Panc1 (cell line): ENCODE results near the gene HLA-DQB1. TPM values are rescaled to one million over a fixed set of nuclear protein-coding genes. Genes with fewer than 3 reads are reported as not detected.

Source experiments
- ATAC-seq: fragments of 200-7000 bp; cut with Tn5 transposase; 2 replicates; pipeline ENCODE4 v1.9.1; 2020; ENCODE audit warnings: mild to moderate bottlenecking, moderate library complexity
- BruUV-seq: library from RNA; stranded (reverse); fragments of 400-500 nt; replicated peaks from 2 replicates; lab custom pipeline; 2021; lab: Mats Ljungman, UMichigan
- CTCF ChIA-PET: fragments of 300-600 bp; sonication (Branson Sonifier 250); formaldehyde crosslinking; loops from one replicate; lab custom pipeline; 2022; ENCODE audit warnings: antibody characterized with exemption; lab: Charles Lee
- POLR2A ChIA-PET: fragments of 300-600 bp; sonication (Branson Sonifier 250); formaldehyde crosslinking; loops from one replicate; lab custom pipeline; 2022; ENCODE audit warnings: antibody characterized with exemption; lab: Charles Lee
- DNase-seq: peaks from one replicate; pipeline ENCODE4 v3.0.0-alpha.2; 2010; ENCODE audit warnings: low read depth, low spot score
- H3K27ac ChIP-seq: 2 replicates; pipeline ENCODE4 v1.5.1; 2011; ENCODE audit warnings: mild to moderate bottlenecking, low read length, inconsistent platforms
- H3K27me3 ChIP-seq: fragments of 200-500 bp; sonication (Bioruptor generic); 2 replicates; pipeline ENCODE4 v1.6.0; 2014; ENCODE audit warnings: low read length, inconsistent platforms; ENCODE audit not compliant: control insufficient read depth, insufficient read depth
- H3K36me3 ChIP-seq: fragments of 200-500 bp; sonication (Bioruptor generic); 2 replicates; pipeline ENCODE4 v1.5.1; 2014; ENCODE audit warnings: inconsistent platforms, mild to moderate bottlenecking, low read length, moderate library complexity; ENCODE audit not compliant: control insufficient read depth, insufficient read depth
- H3K4me1 ChIP-seq: 2 replicates; pipeline ENCODE4 v1.5.1; 2011; ENCODE audit warnings: inconsistent platforms, mild to moderate bottlenecking, low read length, moderate library complexity; ENCODE audit not compliant: control insufficient read depth, insufficient read depth
- H3K4me3 ChIP-seq, 2 experiments: 2 replicates each; pipeline ENCODE4 v1.5.1; 2011 to 2012; ENCODE audit warnings: low read depth in 2 of 2, low read length in 2 of 2, mild to moderate bottlenecking in 2 of 2, inconsistent platforms in 1 of 2, moderate library complexity in 1 of 2
- H3K9me3 ChIP-seq: fragments of 200-500 bp; sonication (Bioruptor generic); 2 replicates; pipeline ENCODE4 v1.5.1; 2014; ENCODE audit warnings: low read depth, mild to moderate bottlenecking, inconsistent platforms, low read length, moderate library complexity; ENCODE audit not compliant: control insufficient read depth, insufficient read depth
- POLR2AphosphoS5 ChIP-seq: IDR thresholded peaks from 2 replicates; pipeline ENCODE4 v1.6.1; 2012; ENCODE audit warnings: mild to moderate bottlenecking, low read depth, low read length, moderate library complexity
- SIN3A ChIP-seq: IDR thresholded peaks from 2 replicates; pipeline ENCODE4 v1.6.1; 2012; ENCODE audit warnings: low read depth, mild to moderate bottlenecking, low read length, moderate library complexity, borderline replicate concordance; ENCODE audit not compliant: insufficient read depth
- TCF7L2 ChIP-seq: IDR thresholded peaks from 2 replicates; pipeline ENCODE4 v1.6.1; 2011; ENCODE audit warnings: mild to moderate bottlenecking, low read depth, low read length, inconsistent platforms
- in situ Hi-C: cut with HindIII; loops from 2 replicates; pipeline ENCODE4 v1.10.0; 2016; ENCODE audit warnings: low sequenced_read_pairs, low pct_unique_long_range_greater_than_20kb
- intact Hi-C: fragments of 100-400 bp; cut with micrococcal nuclease; formaldehyde crosslinking; loops from one replicate; pipeline ENCODE4 v1.10.0; 2022; ENCODE audit not compliant: unreplicated experiment
- total RNA-seq: library from RNA; stranded (reverse); gene quantifications from one replicate; pipeline ENCODE4 v1.2.1, GENCODE V29; 2021; ENCODE audit not compliant: unreplicated experiment
- TF ChIP-seq, protein P1 (sequence below): fragments of 450-650 bp; IDR thresholded peaks from 2 replicates; pipeline ENCODE4 v1.5.1; 2017; ENCODE audit warnings: mild to moderate bottlenecking
- TF ChIP-seq, protein P2 (sequence below), 2 experiments: IDR thresholded peaks; 2 replicates each; pipeline ENCODE4 v1.6.1; 2011 to 2012; ENCODE audit warnings: low read depth in 2 of 2, control low read depth in 1 of 2, low read length in 1 of 2, mild to moderate bottlenecking in 1 of 2, moderate library complexity in 1 of 2; ENCODE audit not compliant: insufficient read depth in 1 of 2

The HLA-DQB1 gene
- total RNA-seq, 1 experiment from 2014 or later: 0.51 TPM

DNA sequence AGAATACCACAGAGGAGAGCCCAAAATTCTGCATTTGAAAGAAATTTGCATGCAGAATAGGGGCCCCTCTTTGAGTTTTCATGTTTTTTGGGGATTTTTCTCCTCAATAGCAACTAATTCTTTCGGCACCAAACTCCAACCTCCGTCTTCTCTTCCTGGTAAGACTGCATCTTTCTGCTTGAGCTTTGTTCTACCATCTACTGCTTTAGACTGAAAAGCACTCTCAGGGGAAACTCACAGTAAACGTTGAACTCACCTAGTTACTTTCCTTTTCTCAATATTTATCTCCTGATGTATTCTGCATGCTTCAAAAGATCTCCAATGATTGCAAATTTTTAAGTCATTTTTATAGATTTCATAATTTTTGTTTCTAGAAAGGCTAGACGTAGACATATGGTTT, 36.9 kb upstream of the HLA-DQB1 start:
- CTCF ChIA-PET: interaction anchor here (0.9 kb wide), 1 partner anchor 82 kb away, joined by 3 read pairs; no protein-coding TSS in a partner anchor

DNA sequence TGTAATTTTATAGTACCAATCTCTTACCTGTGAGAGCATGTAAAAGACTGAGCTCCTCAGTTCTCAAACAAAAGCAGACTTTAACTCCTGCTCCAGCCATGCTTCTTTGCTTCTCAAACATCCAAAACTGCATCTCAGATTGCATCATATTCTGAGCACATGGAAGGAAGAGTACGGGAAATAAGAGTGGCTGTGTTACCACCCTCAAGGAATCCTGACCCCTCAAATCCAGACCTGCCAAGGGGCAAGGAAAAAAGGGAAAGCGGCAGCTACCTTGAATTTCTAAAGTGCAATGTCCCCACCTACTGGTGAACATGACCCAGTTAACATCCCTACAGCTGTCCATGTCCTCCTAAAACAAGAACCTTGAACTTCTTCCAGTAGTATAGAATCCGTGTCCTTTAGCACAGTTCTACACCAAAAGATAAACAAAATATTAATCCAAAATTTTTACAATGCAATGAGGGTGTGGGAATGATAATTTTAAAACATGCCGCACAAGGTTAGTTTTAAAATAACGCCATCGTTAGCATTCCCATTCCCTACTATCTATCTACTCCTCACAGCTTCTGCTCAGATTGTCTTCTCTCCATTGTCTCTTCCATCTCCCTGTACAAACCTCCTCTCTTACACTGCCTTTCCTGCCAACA, 34.1 kb upstream of the HLA-DQB1 start:
- CTCF ChIA-PET: interaction anchor here (0.6 to 1.5 kb wide), 11 partner anchors 20 to 294 kb away, joined by 3 to 10 read pairs (median 3); no protein-coding TSS in a partner anchor
- no peaks in the 10 kb centered on the region; the same call in 1 of the 2 replicates for H3K36me3 ChIP-seq
- H3K4me3 ChIP-seq: no peak overlapping the region
- intact Hi-C loops (loop anchor here (1.0 to 10.0 kb wide), 3 partner anchors 84 to 456 kb away; no protein-coding TSS in a partner anchor), in situ Hi-C loops (no loop called here)
- H3K27ac ChIP-seq: no peak overlapping the region
- peak; percentile 35 for DNase-seq
- POLR2A ChIA-PET: no interaction called here
- peak; percentile 95 for ATAC-seq
- H3K4me1 ChIP-seq: no peaks in the 10 kb centered on the region
- peaks cover 40% of the 10 kb centered on the region for H3K27me3 ChIP-seq
- no peak for TF ChIP-seq POLR2AphosphoS5
- TF ChIP-seq, protein P1, sequence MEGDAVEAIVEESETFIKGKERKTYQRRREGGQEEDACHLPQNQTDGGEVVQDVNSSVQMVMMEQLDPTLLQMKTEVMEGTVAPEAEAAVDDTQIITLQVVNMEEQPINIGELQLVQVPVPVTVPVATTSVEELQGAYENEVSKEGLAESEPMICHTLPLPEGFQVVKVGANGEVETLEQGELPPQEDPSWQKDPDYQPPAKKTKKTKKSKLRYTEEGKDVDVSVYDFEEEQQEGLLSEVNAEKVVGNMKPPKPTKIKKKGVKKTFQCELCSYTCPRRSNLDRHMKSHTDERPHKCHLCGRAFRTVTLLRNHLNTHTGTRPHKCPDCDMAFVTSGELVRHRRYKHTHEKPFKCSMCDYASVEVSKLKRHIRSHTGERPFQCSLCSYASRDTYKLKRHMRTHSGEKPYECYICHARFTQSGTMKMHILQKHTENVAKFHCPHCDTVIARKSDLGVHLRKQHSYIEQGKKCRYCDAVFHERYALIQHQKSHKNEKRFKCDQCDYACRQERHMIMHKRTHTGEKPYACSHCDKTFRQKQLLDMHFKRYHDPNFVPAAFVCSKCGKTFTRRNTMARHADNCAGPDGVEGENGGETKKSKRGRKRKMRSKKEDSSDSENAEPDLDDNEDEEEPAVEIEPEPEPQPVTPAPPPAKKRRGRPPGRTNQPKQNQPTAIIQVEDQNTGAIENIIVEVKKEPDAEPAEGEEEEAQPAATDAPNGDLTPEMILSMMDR: peak; percentile 82
- no peaks in the 10 kb centered on the region for H3K9me3 ChIP-seq
- no TSS peak for BruUV-seq

More for the DNA sequence above, 36.9 kb upstream of the HLA-DQB1 start:
- no peak for TF ChIP-seq SIN3A
- BruUV-seq: no TSS peak
- Histone ChIP-seq H3K36me3 (no peaks in the 10 kb centered on the region; the same call in 1 of the 2 replicates), H3K27ac (no peak overlapping the region), H3K27me3 (peaks cover 27% of the 10 kb centered on the region), H3K4me3 (no peak overlapping the region), H3K9me3 (no peaks in the 10 kb centered on the region), H3K4me1 (no peaks in the 10 kb centered on the region)
- ATAC-seq: no peak
- intact Hi-C loops (loop anchor here (10.0 kb wide), 2 partner anchors 81 to 459 kb away; no protein-coding TSS in a partner anchor), in situ Hi-C loops (no loop called here)
- no peak for DNase-seq
- POLR2A ChIA-PET: no interaction called here

DNA sequence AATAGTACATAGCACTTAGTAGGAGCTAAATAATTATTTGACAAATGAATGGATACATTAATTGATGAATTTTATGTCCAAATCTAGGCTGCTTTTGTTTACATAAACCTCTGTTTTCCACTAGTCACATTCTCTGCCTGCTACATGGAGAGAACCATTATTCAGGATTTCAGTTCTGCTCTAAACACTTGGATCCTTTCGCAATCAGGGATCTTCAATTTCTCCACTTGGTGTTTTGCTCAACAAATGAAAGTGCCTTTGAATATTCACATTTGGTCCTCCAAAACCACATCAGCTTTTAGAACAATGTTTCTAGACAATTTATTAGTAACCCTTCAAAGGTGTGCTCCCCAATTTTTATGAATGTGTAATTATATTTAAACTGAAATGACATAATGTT, 30.6 kb upstream of the HLA-DQB1 start:
- POLR2A ChIA-PET: no interaction called here
- in situ Hi-C loops (no loop called here), intact Hi-C loops (no loop called here)
- H3K4me3 ChIP-seq: no peak overlapping the region
- H3K9me3 ChIP-seq: no peaks in the 10 kb centered on the region
- TF ChIP-seq TCF7L2 (no peak), POLR2AphosphoS5 (no peak), SIN3A (no peak)
- TF ChIP-seq, protein P2, sequence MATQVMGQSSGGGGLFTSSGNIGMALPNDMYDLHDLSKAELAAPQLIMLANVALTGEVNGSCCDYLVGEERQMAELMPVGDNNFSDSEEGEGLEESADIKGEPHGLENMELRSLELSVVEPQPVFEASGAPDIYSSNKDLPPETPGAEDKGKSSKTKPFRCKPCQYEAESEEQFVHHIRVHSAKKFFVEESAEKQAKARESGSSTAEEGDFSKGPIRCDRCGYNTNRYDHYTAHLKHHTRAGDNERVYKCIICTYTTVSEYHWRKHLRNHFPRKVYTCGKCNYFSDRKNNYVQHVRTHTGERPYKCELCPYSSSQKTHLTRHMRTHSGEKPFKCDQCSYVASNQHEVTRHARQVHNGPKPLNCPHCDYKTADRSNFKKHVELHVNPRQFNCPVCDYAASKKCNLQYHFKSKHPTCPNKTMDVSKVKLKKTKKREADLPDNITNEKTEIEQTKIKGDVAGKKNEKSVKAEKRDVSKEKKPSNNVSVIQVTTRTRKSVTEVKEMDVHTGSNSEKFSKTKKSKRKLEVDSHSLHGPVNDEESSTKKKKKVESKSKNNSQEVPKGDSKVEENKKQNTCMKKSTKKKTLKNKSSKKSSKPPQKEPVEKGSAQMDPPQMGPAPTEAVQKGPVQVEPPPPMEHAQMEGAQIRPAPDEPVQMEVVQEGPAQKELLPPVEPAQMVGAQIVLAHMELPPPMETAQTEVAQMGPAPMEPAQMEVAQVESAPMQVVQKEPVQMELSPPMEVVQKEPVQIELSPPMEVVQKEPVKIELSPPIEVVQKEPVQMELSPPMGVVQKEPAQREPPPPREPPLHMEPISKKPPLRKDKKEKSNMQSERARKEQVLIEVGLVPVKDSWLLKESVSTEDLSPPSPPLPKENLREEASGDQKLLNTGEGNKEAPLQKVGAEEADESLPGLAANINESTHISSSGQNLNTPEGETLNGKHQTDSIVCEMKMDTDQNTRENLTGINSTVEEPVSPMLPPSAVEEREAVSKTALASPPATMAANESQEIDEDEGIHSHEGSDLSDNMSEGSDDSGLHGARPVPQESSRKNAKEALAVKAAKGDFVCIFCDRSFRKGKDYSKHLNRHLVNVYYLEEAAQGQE (IDR thresholded peaks at IDR 0.05; ENCODE audit: insufficient read depth in 1 of 2, low read depth in 2 of 2, low read length in 1 of 2): no peak
- TF ChIP-seq, protein P1: no peak
- CTCF ChIA-PET: no interaction called here
- no TSS peak for BruUV-seq
- H3K36me3 ChIP-seq: no peaks in the 10 kb centered on the region
- H3K27me3 ChIP-seq: peaks cover 23% of the 10 kb centered on the region; the same call in 1 of the 2 replicates
- H3K4me1 ChIP-seq: no peaks in the 10 kb centered on the region
- DNase-seq (no peak), ATAC-seq (no peak)
- H3K27ac ChIP-seq: no peak overlapping the region
